NCI-H1048 (cell line): ENCODE measurements around the gene CFAP73.
"Not testable (repeated sequence)": the region's sequence is repeated elsewhere in the genome, so short reads cannot be mapped to it uniquely, and the experiment has no call there.

Experiments
- DNase-seq: peaks from one replicate; lab custom pipeline; 2025; lab: John Stamatoyannopoulos, UW

The CFAP73 gene

DNA sequence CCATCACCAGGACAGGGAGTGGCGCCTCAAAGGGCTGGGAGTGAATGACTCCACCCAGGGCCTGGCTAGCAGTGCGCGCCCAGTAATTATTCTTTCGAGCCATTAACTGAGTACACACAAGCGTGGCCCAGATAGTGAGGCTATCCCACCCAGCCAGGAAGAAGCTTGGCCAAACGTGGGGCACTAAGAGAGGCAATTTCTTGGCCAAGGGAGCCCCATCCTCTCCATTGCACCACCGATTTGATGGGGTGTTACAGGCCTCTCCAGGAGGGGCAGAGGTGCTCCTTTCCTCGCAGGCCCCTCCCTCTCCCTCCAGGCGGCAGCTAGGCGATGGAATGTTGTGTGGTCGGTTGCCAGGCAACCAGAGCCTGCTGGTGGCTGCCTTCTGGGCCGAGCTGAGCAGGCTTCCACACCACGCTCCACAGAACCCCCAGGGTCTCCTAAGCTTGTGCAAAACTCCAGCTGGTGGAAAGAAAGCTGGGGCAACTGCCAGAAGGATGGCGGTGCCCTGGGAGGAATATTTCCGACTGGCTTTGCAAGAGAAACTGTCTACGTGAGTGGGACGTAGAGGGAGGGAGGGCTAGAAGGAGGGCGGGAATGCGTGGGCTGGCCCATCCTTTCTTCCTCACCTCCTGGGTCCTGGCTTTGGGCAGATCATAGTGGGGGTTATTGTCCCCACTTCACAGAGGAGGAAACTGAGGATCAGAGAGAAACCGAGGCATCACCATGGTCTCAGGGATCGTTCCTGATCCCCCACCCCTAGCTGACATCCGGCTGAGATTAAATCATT, at the start of gene CFAP73:
TSS of gene CFAP73 (plus strand) at position 364 of the 790 bp plus-strand sequence. CDS start at position 498, 134 bp downstream.
- DNase-seq, result peak; percentile 73

DNA sequence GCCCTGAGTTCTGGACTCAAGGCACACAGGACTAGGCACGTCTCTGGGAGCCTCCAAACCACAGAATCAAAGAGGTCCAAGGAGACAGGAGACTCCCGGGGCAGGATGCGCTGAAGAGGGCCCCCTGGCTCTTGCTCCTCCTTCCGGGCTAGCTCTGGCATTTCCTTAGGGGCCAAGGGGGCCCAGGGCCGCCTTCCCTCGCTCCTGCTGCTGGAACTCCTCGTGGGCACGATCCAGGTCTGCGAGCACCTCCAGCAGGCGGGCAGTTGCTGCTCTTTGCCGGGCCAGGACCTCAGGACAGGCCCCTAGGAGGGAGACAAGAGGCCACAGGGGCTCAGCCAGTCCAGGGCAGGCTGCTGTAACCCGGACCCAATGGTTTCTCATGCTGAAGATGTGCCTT, 49.8 kb upstream of the CFAP73 start:
- no peak for DNase-seq

DNA sequence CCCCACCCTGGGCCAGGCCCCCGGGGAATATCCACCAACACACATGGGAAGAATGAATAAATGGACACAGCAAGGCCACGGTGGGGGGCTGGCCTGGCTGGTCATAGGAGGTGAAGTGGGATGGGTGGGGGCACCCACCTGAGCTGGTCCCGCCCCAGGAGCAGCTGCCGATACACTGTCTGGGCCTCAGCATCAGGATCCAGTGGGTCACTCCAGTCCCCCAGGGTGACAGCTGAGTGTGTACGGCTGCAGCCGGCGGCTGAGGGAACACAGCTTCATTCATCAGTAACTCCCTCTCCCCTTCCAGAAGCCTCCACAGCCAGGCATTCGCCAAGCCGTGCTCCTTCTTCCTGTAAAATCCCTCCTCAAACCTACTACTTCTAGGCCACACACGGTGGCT, 47.8 kb upstream of the CFAP73 start:
- no peak for DNase-seq

DNA sequence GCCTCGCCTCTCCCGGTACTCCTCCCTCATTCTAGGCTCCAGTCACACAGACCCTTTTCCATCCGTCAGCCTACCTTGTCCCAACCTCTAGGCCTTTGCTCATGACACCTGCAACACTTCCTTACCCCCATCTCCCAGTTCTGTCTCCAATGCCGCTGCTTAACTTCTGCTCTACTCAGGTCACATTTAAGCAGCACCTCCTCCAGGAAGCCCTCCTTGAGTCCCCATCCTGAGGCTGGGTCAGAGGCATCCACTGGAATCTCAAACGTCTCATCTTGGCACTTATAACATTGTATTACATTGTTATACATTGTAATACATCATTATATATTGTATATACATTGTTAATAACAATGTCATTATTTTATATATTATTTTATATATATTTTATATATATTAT, 46.7 kb upstream of the CFAP73 start:
- no peak for DNase-seq

- no peak for DNase-seq
Measured at GRCh38 chr12:113103756-113104450, 45.6 kb upstream of the CFAP73 start.

DNA sequence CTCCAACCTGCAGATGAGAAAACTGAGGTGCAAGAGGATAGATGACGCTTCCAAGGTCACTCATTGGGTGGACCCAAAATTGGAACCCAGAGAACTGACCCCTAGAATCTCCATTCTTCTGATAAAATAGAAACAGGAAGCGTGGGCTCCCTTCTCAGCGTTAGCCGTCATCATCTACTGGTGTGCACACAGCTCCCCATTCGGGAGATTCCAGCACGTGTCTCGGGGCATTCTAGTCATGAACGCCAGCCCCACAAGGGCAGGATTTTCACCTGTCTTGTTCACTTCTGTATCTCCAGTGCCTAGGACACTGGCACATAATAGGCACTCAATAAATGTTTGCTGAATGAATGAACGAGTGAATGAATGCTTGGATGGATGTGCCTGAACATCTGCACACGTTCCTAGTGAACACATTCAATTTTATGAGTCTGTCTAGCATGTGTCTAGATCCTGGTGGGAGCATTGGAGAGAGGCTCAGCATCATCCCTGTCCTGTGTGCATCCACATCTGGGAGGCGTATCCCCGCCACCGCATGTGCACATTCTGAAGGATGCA, 44.5 kb upstream of the CFAP73 start:
- no peak for DNase-seq

DNA sequence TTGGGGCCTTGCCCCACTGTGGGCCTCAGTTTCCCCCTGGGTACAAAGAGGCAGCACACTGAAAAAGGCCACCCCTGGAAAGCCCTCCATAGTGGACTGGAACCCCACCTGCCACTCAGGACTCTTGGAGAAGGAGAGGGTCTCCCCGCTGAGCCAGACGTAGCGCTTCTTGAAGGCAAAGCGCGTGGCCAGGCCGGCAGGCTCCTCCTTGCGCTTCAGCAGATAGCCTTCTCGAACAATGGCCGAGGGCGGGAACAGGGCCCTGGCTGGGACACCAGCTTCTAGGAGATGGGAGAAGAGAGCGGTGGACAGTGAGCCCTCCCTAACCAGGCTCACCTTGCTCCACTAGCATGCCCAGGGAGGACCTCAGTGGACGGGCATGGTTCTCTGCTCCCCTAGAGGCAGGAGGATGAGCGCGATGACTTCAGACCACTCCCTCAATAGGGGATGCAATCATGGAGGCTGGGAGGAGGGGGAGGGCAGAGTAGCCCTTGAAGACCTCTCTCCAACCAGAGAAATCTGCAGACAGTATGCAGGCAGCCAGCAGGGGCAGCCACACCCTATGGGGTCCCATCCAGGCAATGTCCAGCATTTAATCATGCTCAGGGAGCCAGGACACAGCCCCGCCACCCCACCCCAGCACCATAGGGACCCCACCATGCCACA, 43.8 kb upstream of the CFAP73 start:
- DNase-seq, result no peak

DNA sequence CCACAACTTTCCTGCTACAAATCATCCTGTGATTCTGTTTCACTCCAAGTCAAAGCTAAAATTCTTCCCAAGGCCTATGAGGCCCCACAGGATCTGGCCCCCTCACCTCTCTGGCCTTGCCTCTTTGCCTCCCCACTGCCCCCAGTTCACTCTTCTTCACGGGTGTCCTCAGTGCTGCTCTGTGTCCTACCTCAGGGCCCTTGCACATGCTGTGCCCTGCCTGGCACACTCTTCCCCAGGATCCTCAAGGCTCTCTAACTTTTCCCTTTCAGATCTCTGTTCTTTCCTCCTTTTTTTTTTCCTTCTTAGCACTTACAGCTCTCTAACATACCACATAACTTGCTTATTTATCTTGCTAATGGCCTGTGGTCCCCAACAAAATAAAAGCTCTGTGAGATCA, 43.2 kb upstream of the CFAP73 start:
- DNase-seq, result no peak

DNA sequence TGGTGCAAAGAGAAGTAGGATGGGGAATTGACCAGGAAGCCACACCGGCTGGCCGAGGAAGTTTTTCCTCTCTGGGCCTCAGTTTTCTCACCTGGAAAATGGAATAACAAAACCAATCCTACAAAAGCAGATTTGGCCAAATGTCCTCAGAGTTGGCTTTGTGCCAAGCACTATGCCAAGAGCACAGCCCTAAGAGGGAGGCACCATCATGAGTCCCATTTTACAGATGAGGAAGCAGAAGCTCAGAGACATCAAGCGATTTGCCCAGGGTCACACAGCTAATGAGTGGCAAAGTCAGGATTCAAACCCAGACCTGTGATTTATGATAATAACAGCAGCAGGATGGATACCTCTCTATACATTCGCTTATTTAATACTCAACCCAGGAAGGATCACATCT, 41.2 kb upstream of the CFAP73 start:
- DNase-seq, result no peak

DNA sequence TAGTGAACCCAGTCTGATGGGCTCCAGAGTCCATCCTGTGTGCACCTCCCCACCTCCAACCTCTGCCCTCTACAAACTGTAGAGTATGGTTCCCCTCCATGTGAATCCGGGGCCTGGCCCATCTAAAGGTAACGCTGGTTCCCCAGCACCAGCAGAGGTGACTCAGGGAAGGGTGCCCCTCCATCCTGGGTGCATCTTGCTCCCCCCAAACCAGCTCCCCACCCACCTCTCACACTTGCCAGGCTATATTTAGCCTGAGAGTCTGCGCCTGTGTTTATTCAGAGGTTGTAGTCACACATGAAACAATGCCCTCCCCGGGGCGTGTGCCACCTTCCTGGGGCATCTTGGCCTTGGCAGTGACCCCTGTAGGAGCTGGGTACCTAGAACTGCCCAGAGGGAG, 40.2 kb upstream of the CFAP73 start:
- DNase-seq, result no peak

- DNase-seq, result no peak
Measured at GRCh38 chr12:113109872-113110599, 39.5 kb upstream of the CFAP73 start.

GRCh38 chr12:113111247-113111646, 38.3 kb upstream of the CFAP73 start:
- DNase-seq, result no peak

DNA sequence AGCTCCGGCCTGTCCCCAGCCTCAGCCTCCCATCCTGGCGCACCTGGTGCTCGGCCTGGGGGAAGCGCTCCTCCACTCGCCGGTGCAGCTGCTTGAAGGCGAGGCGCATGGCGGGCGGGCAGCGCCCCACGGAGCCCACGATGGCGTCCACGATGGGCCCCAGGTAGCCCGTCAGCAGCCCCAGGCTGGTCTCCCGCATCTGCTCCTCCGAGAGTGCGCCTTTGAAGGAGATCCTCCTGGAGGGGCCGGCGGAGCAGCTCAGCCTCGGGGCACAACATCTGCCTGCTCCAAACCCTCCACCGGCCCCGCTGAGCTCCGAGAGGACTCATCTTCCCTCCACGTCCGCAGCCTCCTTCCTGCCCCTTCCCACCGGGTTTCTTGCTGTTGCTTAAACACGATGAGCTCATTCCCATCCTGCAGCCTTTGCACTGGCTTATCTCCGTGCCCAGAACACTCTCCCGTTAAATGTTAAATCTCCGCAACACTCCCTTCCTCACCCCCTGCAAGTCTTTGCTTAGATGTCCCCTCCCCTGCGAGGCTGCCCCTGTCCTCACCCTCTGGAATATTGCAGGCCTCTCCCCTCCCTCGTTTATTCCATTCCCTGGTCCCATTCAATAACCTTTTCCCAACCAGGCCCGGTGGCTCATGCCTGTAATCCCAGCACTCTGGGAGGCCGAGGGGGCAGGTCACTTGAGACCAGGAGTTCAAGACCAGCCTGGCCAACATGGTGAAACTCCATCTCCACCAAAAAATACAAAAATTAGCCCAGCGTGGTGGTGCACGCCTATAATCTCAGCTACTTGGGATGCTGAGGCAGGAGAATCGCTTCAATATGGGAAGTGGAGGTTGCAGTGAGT, 37.3 kb upstream of the CFAP73 start:
- DNase-seq, result no peak

DNA sequence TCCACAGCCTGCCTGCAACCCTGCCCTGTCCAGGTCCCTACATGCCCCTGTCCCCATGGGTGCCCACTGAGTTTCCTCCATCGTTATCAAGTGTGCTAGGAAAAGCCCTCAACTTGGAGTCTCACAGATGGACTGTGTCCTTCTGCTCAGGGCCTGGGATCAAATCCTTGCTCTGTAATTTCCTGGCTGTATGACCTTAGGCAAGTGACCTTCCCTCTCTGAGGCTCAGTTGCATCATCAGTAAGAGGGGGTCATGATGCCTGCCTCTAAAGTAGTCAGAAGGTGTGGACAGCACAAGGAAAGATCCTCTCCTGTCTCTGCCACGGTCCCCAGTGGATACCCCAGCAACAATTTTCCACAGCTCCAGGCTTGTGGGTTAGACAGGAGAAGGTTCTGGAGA, 36.1 kb upstream of the CFAP73 start:
- DNase-seq, result no peak

- DNase-seq, result no peak
Measured at GRCh38 chr12:113114447-113115178, 34.9 kb upstream of the CFAP73 start.

DNA sequence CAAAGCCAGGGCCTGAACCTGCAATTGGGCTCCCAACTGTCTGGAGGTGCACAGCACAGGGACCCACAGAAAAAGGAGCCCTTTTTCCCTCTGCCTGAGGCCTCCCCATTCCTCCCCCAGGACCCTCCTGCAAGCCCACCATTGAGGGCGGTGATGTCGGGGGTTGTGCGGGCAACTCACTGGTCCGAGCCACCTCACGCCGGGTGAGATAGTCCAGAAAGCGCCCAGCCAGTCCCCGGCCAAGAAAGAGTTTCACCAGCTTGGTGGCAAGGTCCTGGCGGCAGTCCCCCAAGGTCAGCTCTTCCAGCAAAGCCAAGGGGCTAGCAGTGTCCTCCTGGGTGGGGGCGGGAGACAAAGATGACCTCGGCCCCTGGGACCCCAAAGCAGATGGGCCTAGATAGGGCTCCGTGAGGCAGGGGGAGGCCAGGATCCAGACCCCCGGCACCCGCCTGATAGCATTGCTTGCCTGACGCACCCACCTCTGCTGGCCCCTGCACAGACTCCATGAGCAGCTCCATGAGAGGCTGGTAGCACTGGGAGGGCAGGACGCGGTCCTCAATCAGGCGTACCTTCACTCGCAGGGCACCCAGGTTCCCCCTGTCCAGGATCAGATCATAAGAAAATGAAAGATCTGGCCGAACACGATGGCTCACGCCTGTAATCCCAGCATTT, 33.9 kb upstream of the CFAP73 start:
- DNase-seq, result no peak

DNA sequence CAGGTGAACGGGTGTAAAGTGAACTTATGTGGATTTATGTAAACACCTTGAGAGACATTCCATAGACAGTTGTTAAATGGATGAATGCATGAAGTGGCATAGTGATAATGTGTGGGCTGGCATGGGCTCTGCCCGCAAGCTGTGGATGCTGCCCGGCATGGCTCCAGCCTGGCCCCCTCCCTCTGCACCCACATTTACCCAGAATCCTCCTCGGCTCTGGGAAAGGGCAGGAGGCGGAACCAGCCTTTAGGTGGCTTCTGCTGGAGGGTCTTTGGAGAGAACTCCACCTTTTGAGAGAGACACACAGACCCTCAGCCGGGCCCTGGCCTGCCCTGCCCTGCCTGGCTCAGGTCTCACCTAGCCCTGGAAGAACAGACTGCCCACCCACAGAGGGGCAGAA, 32.6 kb upstream of the CFAP73 start:
- no peak for DNase-seq

GRCh38 chr12:113117684-113118083, 31.8 kb upstream of the CFAP73 start:
- DNase-seq, result not testable (repeated sequence)

DNA sequence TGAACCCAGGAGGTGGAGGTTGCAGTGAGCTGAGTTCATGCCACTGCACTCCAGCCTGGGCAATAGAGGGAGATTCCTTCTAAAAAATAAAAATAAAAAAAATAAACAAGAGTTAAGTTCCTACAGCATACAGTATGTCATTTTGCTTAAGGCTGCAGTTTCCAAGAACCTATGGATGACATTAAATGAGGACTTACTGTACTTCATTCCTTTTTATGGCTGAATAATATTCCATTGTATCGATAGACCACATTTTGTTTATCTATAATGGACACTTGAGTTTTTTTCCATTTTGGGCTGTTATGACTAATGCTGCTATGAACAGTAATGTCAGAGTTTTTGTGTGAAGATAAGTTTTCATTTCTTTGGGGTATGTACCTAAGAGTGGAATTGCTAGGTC, 31.4 kb upstream of the CFAP73 start:
- no peak for DNase-seq
